ENCODE data around the gene PLEKHA7.
"Not testable (repeated sequence)": the region's sequence is repeated elsewhere in the genome, so short reads cannot be mapped to it uniquely, and the experiment has no call there.

PLEKHA7 gene

DNA sequence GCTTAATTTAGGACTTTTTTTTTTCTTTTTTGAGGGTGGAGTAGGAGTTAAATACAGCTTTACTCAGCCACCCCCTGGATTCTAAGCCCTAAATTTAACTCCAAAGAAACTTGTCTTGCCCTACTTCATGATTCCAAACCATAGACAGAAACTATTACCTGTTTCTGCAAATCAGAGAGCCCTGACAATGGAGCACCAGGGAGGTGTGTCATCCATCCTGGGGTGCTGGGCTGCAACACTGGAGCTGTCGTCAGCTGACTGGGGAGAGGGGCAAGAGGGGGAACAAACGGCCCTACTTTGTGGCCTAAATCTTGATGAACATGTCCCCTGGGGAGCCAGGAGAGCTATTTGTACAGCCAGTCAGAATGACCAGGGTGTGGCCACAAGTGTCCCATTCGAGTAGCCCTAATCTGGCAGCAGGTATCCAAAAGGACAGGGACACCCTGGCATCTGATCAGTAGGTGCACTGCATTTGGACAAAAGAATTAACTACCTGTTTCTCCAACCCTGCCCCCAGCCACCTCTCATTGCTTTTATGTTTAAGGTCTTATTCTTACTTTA, 50.8 kb downstream of the PLEKHA7 start:
- in situ Hi-C loops (cut with HindIII; ENCODE audit: low pct_unique_long_range_greater_than_20kb, low sequenced_read_pairs) = no loop called here

DNA sequence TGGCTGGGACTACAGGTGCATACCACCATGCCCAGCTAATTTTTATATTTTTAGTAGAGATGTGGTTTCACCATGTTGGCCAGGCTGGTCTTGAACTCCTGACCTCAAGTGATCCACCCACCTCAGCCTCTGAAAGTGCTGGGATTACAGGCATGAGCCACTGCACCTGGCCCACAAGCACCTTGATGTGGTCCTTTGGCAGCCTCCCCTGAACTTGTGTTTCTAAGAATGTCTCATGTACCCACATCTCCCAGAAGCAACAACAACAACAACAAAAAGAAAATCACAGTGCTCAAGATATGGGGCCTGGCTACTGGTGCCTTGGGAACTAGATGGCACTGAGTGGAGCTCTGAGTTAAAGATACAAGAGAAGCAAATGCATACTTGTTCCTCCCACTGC, 51.6 kb downstream of the PLEKHA7 start:
- in situ Hi-C loops (cut with HindIII; ENCODE audit: low pct_unique_long_range_greater_than_20kb, low sequenced_read_pairs) = not testable (repeated sequence)

More for the DNA sequence above, 50.8 kb downstream of the PLEKHA7 start:
- TF ChIP-seq JUND (IDR thresholded peaks at IDR 0.05; ENCODE audit: low read depth) = no peak
- DNase-seq (ENCODE audit: low read depth in 1 of 2, low spot score in 1 of 2) = no peak

DNA sequence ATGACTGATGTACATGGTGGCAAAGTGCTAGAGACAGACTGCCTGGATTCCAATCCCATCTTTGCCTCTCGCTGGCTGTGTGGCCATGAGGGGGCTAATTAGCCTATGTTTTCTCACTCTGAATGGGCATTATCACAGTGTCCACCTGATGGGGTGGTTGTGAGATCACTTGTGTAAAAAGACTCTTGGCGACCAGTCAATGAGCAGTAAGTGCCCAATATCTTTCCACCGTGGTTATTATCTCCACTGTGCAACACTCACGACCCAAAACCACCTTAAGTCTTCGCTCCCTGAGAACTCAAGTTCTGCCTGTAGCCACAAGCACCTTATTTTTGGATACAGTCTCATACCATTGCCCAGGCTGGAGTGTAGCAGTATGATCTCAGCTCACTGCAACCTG, 52.1 kb downstream of the PLEKHA7 start:
- TF ChIP-seq JUND (IDR thresholded peaks at IDR 0.05; ENCODE audit: low read depth) = no peak
- in situ Hi-C loops (cut with HindIII; ENCODE audit: low pct_unique_long_range_greater_than_20kb, low sequenced_read_pairs) = no loop called here
- DNase-seq (ENCODE audit: low read depth in 1 of 2, low spot score in 1 of 2) = no peak

More for the DNA sequence above, 51.6 kb downstream of the PLEKHA7 start:
- not testable (repeated sequence) for DNase-seq (ENCODE audit: low read depth in 1 of 2, low spot score in 1 of 2)

DNA sequence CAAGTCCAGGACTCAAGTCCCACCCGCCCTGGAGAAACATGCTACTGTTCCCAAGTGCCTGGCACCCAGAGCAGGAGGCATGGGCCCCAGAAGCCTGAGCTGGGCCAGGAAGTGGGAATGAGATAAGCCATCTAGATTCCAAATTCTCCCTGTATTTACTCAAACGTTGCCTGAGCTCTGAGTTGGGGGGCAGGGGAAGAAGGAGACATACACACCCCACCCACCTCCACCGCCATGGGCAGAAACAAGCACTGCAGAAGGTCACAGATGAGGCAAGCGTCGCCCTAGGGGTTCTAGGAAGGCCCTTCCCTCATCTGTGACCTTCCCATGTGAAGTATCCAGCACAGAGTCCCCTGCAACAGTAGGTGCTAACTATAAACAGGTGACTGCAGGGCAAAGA, 54.0 kb downstream of the PLEKHA7 start:
- no peak for DNase-seq (ENCODE audit: low read depth in 1 of 2, low spot score in 1 of 2)
- no peak for TF ChIP-seq JUND (IDR thresholded peaks at IDR 0.05; ENCODE audit: low read depth)
- in situ Hi-C loops (cut with HindIII; ENCODE audit: low pct_unique_long_range_greater_than_20kb, low sequenced_read_pairs) = no loop called here

DNA sequence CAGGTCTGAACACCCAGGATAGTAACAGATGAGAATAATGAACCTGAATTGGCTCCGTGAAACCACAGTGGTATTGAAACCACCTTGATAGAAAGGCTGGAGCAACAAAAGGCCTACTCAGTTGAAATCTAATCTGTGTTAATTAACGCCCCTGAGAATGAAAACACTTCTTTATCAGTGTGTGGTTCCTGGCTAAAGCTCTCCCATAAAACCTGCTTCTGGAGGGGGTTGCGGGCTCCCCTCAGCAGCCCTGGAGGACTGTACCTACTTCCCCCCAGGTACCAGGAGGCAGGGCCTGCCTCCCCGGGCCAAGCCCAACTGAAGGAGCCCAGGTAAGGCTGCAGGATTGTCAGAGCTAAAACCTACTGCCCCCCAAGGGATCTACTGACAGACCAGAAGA, 54.6 kb downstream of the PLEKHA7 start:
- TF ChIP-seq JUND (IDR thresholded peaks at IDR 0.05; ENCODE audit: low read depth) = no peak
- DNase-seq (ENCODE audit: low read depth in 1 of 2, low spot score in 1 of 2) = no peak
- in situ Hi-C loops (cut with HindIII; ENCODE audit: low pct_unique_long_range_greater_than_20kb, low sequenced_read_pairs) = no loop called here

DNA sequence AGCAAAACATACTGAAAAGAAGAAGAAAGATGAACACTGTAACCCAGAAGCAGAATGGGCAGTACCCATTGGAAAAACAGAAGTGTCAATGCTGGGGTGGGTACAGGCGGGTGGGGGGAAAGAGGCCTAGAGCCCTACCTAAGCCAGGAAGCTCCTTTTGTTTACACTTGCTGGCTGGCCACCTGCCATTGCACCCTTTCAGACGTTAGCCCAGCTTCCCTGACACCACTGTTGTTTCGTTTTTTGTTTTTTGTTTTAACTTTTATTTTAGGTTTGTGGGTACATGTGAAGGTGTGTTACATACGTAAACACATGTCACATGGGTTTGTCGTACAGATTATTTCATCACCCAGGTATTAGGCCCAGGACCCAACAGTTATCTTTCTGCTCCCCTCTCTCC, 55.4 kb downstream of the PLEKHA7 start:
- in situ Hi-C loops (cut with HindIII; ENCODE audit: low pct_unique_long_range_greater_than_20kb, low sequenced_read_pairs) = no loop called here
- no peak for DNase-seq (ENCODE audit: low read depth in 1 of 2, low spot score in 1 of 2)
- no peak for TF ChIP-seq JUND (IDR thresholded peaks at IDR 0.05; ENCODE audit: low read depth)

DNA sequence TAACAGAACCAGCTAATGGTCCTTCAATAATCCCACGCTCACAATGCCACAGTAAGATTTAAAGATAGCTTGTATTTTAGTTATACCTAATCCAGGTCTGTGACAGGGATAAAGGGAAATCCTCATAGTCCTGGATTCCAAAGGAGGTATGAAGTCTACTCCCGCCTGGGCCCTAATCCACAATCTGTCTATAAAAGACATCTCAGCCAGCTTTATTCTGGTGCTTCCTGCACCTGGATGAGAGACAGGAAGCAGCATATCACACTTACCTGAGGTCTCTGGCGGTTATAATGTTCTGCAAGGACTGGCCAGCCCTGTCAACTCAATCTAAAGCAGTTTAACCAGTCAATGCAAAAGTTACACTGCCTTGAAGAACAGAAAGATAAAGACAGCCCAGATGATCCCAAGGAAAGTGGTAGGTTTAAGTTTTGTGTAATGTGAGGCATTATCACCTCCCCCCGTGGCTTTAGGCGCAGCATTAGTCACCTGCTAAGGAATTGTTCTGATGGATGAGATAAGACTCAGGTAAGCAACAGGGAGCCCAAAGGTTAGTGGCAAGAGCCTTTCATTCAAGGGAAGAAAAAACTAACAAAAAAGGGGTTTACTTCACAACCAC, 57.6 kb downstream of the PLEKHA7 start:
- peak; percentile 78 for TF ChIP-seq JUND (IDR thresholded peaks at IDR 0.05; ENCODE audit: low read depth)
- in situ Hi-C loops (cut with HindIII; ENCODE audit: low pct_unique_long_range_greater_than_20kb, low sequenced_read_pairs) = no loop called here
- peak in 1 of 2 experiments; percentile 54 for DNase-seq (ENCODE audit: low read depth in 1 of 2, low spot score in 1 of 2)

DNA sequence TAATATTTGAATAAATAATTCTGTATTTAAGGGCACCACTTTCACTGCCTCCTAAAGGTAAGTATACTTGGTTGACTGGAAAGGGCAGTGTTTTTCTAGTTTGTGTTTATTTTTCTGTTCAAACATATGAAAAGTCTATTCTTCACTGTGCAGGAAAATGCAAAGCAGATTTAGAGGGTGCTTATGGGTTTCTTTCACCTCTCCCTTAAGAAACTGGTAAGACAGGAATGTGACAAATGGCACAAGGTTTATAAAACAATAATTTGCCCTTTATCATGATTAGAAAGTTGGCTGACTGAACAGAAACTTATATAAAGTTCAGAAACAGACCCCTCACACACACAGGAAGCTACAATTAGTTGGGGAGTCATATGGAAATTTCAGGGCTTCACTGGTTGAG, 60.6 kb downstream of the PLEKHA7 start:
- DNase-seq (ENCODE audit: low read depth in 1 of 2, low spot score in 1 of 2) = no peak

DNA sequence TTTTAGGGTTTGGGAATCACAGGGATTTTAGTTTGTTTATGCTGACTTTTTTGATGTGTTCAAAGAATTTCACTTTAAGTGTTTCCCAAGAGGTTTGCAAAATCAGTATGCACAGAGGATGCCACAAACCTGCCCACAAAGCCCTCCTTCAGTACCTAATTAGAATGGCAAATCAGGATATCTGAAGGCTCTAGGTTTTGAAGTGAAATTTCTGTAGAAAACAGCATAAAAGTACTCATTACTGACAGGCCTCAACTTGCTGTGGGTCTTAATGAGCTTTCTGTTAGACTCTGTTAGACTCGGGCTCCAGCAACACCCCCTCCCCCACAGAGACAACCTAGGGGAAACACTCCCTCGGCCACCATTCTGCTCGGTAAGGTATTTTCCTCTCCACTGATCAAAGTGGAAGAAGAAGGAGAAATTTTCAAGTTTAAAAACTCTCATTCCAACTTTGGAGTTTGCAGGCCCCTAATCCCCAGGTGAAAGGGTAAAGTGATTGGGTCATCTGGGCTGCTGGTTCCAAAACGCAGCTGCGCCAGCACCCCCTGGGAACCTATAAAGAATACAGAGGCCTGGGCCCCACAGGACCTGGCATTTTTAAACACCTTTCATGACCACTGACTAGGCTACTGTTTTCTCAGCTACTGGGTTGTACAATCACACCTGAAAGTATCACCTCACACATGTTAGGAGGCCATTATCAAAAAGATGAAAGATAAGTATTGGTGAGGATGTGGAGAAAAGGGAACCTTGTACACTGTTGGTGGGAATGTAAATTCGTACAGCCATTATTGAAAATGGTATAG, 67.5 kb downstream of the PLEKHA7 start:
- no peak for DNase-seq (ENCODE audit: low read depth in 1 of 2, low spot score in 1 of 2)
- TF ChIP-seq JUND (IDR thresholded peaks at IDR 0.05; ENCODE audit: low read depth) = no peak
- in situ Hi-C loops (cut with HindIII; ENCODE audit: low pct_unique_long_range_greater_than_20kb, low sequenced_read_pairs) = no loop called here

More for the DNA sequence above, 60.6 kb downstream of the PLEKHA7 start:
- TF ChIP-seq JUND (IDR thresholded peaks at IDR 0.05; ENCODE audit: low read depth) = no peak
- in situ Hi-C loops (cut with HindIII; ENCODE audit: low pct_unique_long_range_greater_than_20kb, low sequenced_read_pairs) = no loop called here

DNA sequence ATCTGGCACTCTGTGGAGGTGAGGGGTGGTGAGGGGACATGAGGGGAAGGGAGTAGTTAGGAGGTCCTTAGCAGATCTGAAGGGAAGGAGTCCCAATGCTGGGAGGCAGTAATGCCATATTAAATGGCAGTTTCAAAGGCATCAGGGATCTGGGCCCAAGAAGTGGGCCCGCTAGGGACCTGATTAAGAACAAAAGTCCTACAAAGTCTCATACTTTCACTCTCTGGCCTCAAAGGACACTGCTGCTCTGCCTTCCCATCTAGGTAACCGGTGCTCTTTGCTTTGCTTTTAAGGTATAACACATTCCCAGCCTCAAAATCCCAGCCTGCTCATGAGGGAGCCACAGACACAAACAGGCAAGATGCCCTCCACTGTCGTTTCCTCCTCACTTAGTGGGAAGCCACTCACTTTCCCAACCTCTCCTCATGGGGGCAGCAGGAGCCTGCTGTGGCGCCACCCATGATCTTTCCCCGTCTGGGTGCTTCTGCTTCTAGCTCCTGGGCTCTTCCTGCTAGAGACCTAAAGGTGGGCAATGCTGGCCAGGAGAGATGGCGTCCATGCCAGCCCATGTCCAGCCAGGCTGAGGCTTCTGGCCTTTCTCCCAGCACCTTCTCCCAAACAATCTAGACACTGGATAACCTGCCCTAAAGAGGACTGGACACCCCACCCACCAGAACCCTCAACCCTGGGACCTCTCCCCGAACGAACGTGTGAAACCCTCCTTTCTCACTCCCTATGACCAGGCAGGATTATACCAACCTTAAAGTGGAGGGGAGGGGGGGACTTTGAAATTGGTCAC, 68.3 kb downstream of the PLEKHA7 start:
- DNase-seq (ENCODE audit: low read depth in 1 of 2, low spot score in 1 of 2) = peak; percentile 25 to 78
- in situ Hi-C loops (cut with HindIII; ENCODE audit: low pct_unique_long_range_greater_than_20kb, low sequenced_read_pairs) = no loop called here
- TF ChIP-seq JUND (IDR thresholded peaks at IDR 0.05; ENCODE audit: low read depth) = no peak

DNA sequence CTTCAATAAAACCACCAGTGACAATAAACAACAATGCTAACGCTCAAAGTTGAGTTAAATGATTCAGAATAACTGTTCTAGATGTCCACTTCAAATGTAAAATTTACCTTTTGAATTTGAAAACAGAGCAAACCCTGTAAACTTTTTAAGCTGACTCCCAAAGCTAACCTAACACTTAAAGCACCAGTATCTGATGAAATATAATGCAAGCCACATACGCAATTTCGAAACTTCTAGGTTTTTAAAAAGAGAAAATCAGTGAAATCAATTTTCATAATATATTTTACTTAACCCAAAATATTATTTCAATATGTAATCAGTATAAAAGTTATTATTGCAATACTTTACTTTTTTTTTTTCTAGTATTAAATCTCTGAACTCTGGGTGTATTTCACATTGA, 71.3 kb downstream of the PLEKHA7 start:
- TF ChIP-seq JUND (IDR thresholded peaks at IDR 0.05; ENCODE audit: low read depth) = no peak
- no peak for DNase-seq (ENCODE audit: low read depth in 1 of 2, low spot score in 1 of 2)
- in situ Hi-C loops (cut with HindIII; ENCODE audit: low pct_unique_long_range_greater_than_20kb, low sequenced_read_pairs) = no loop called here

DNA sequence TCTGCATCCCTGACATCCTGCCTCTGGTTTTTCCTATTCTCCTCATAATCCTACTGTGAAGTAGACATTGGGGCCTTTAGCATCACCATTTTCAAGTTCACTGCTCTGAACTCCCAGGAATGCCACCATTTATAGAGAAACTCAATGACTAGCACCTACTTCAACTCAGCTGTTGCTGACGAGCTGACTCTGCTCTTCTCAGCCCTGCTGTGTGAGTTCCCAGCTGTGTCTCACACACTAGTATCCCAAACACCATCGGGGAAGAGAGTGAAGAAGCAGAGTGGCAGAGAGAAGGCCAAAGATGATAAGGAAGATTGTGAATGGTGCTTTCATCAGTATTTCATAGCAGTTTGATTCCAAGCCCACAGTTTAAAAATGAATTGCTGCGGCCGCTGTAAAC, 71.9 kb downstream of the PLEKHA7 start:
- no peak for TF ChIP-seq JUND (IDR thresholded peaks at IDR 0.05; ENCODE audit: low read depth)
- DNase-seq (ENCODE audit: low read depth in 1 of 2, low spot score in 1 of 2) = no peak
- in situ Hi-C loops (cut with HindIII; ENCODE audit: low pct_unique_long_range_greater_than_20kb, low sequenced_read_pairs) = no loop called here
